HepG2 (cell line): Measurements from ENCODE around the gene SMYD1. TPM values are rescaled to one million over a fixed set of nuclear protein-coding genes. Genes with fewer than 3 reads are reported as not detected.
A peak's percentile ranks its signal among the peaks of the same experiment; 100 is the strongest.

Experiments used
- IKZF1 ChIP-seq: fragments of 450-650 bp; IDR thresholded peaks from 2 replicates; pipeline ENCODE4 v1.7.1; 2016
- MYC ChIP-seq: sonication (generic); formaldehyde crosslinking; IDR thresholded peaks from 2 replicates; pipeline ENCODE4 v1.9.0; 2021; ENCODE audit warnings: missing genetic modification reagents, borderline replicate concordance
- SIN3B ChIP-seq: fragments of 150-350 bp; IDR thresholded peaks from 2 replicates; pipeline ENCODE4 v1.6.1; 2014; ENCODE audit warnings: low read length
- SKI ChIP-seq: fragments of 450-650 bp; IDR thresholded peaks from one replicate; pipeline ENCODE4 v1.6.1; 2018; ENCODE audit warnings: mild to moderate bottlenecking; ENCODE audit not compliant: partially characterized antibody
- ZFY ChIP-seq: sonication (generic); formaldehyde crosslinking; IDR thresholded peaks from 2 replicates; pipeline ENCODE4 v1.4.0; 2020; ENCODE audit warnings: missing genetic modification reagents
- ZNF430 ChIP-seq: sonication (generic); formaldehyde crosslinking; IDR thresholded peaks from 2 replicates; pipeline ENCODE4 v1.9.0; 2021; ENCODE audit warnings: mild to moderate bottlenecking, missing genetic modification reagents
- ZNF562 ChIP-seq: sonication (generic); formaldehyde crosslinking; IDR thresholded peaks from 2 replicates; pipeline ENCODE4 v1.8.0; 2022; ENCODE audit warnings: missing genetic modification reagents, borderline replicate concordance
- ZNF619 ChIP-seq: sonication (generic); formaldehyde crosslinking; IDR thresholded peaks from 2 replicates; pipeline ENCODE4 v1.4.0; 2020; ENCODE audit warnings: mild to moderate bottlenecking, missing genetic modification reagents
- ZNF850 ChIP-seq: sonication (generic); formaldehyde crosslinking; conservative IDR thresholded peaks from 2 replicates; pipeline ENCODE4 v1.9.0; 2021; ENCODE audit warnings: mild to moderate bottlenecking, missing genetic modification reagents
- polyA plus RNA-seq, 8 experiments: library from polyadenylated mRNA; depleted of rRNA in 3 of 8; stranded (reverse) in 7 of 8; unstranded in 1 of 8; fragments of >200 nt; fragmentation: Illumina TruSeq in 4 of 8; extraction: Trizol in 4 of 8; gene quantifications; 2 replicates each; pipeline versions ENCODE4 v1.2.1 to v1.2.3, GENCODE V29; 2011 to 2016; ENCODE audit warnings: low read depth in 4 of 8, missing spikeins in 1 of 8, mixed read lengths in 1 of 8; ENCODE audit not compliant: insufficient read depth in 1 of 8
- total RNA-seq, 5 experiments: library from RNA; depleted of rRNA; stranded (reverse); fragments of >200 nt; fragmentation: Illumina TruSeq; extraction: Trizol; gene quantifications; 2 replicates each; pipeline ENCODE4 v1.2.3, GENCODE V29; 2016; ENCODE audit warnings: low read depth in 1 of 5
- TF ChIP-seq, protein P1 (sequence below): sonication (generic); formaldehyde crosslinking; IDR thresholded peaks from 2 replicates; pipeline ENCODE4 v1.4.0; 2020; ENCODE audit warnings: missing genetic modification reagents
- TF ChIP-seq, protein P2 (sequence below): sonication (generic); formaldehyde crosslinking; IDR thresholded peaks from 2 replicates; pipeline ENCODE4 v1.5.1; 2020; ENCODE audit warnings: missing genetic modification reagents, mild to moderate bottlenecking, borderline replicate concordance
- TF ChIP-seq, protein P3 (sequence below): sonication (generic); formaldehyde crosslinking; IDR thresholded peaks from 2 replicates; pipeline ENCODE4 v1.5.0; 2020; ENCODE audit warnings: missing genetic modification reagents
- TF ChIP-seq, protein P4 (sequence below): sonication (generic); formaldehyde crosslinking; conservative IDR thresholded peaks from 2 replicates; pipeline ENCODE4 v1.8.0; 2022; ENCODE audit warnings: mild to moderate bottlenecking, moderate library complexity, missing genetic modification reagents
- TF ChIP-seq, protein P5 (sequence below): sonication (generic); formaldehyde crosslinking; IDR thresholded peaks from 2 replicates; pipeline ENCODE4 v1.4.0; 2020; ENCODE audit warnings: missing genetic modification reagents, borderline replicate concordance
- TF ChIP-seq, protein P6 (sequence below): IDR thresholded peaks from 2 replicates; pipeline ENCODE4 v1.6.1; 2016; ENCODE audit warnings: missing compliant biosample characterization, missing genetic modification reagents, borderline replicate concordance
- TF ChIP-seq, protein P7 (sequence below): sonication (generic); formaldehyde crosslinking; IDR thresholded peaks from 2 replicates; pipeline ENCODE4 v1.8.0; 2022; ENCODE audit warnings: missing genetic modification reagents, mild to moderate bottlenecking, moderate library complexity, borderline replicate concordance

SMYD1 gene
- total and polyA plus RNA-seq, 2 of the 13 experiments (the other 11 are each of a cell fraction or from before 2014, with no cell fraction given), result not detected

DNA sequence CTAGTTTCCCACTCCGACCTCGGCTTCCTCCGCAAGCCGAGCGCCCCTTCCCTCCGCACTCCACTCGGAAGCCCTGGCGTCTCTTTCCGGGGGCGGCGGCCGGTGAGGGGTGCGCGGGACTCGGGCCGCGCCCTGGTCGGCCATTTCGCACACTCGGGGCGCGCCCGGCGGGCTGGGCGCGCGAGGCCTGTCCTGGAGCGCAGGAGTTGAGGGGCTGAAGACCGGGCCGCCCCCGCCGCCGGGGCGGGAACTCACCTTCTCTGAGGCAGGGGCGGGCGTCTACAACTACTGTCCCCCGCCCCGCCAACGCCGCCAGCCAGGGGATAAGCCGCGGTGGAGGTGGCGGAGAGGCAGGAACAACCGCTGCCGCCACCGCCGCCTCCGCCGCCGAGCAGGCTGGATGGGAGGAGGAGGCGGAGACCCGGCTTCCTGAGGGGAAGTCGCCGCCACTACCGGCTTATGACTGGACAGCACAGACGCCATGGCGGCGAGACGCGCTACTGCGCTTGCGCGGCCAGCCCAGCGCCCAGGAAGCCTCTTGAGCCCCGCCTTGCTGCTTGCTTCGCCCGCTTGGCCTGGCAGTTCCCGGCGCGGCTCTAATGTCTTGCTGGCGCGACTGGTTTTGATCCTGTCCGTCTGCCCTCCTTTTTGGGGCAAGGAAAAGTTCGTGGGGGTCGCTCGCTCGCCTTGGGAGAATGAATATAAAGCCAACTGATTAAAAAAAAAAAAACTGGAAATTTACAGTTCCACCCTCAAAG lies 12.1 kb upstream of the SMYD1 start, which contains the start of gene KRCC1 (continued):
- TF ChIP-seq, protein P1, sequence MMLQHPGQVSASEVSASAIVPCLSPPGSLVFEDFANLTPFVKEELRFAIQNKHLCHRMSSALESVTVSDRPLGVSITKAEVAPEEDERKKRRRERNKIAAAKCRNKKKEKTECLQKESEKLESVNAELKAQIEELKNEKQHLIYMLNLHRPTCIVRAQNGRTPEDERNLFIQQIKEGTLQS (CRISPR knock-in tag), result peak; percentile 71
- TF ChIP-seq ZNF619 (no peak; the same call in 1 of the 2 replicates), MYC (CRISPR knock-in tag) (peak; percentile 87), IKZF1 (no peak), ZNF562 (no peak), ZFY (peak; percentile 96), SIN3B (no peak), ZNF430 (CRISPR knock-in tag) (peak; percentile 80), SKI (peak; percentile 79), ZNF850 (CRISPR knock-in tag) (0 out of 2 replicates have a peak, but pooled peaks have one; percentile 71)
- TF ChIP-seq, protein P2, sequence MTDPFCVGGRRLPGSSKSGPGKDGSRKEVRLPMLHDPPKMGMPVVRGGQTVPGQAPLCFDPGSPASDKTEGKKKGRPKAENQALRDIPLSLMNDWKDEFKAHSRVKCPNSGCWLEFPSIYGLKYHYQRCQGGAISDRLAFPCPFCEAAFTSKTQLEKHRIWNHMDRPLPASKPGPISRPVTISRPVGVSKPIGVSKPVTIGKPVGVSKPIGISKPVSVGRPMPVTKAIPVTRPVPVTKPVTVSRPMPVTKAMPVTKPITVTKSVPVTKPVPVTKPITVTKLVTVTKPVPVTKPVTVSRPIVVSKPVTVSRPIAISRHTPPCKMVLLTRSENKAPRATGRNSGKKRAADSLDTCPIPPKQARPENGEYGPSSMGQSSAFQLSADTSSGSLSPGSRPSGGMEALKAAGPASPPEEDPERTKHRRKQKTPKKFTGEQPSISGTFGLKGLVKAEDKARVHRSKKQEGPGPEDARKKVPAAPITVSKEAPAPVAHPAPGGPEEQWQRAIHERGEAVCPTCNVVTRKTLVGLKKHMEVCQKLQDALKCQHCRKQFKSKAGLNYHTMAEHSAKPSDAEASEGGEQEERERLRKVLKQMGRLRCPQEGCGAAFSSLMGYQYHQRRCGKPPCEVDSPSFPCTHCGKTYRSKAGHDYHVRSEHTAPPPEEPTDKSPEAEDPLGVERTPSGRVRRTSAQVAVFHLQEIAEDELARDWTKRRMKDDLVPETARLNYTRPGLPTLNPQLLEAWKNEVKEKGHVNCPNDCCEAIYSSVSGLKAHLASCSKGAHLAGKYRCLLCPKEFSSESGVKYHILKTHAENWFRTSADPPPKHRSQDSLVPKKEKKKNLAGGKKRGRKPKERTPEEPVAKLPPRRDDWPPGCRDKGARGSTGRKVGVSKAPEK (CRISPR knock-in tag), result no peak
- TF ChIP-seq, protein P3, sequence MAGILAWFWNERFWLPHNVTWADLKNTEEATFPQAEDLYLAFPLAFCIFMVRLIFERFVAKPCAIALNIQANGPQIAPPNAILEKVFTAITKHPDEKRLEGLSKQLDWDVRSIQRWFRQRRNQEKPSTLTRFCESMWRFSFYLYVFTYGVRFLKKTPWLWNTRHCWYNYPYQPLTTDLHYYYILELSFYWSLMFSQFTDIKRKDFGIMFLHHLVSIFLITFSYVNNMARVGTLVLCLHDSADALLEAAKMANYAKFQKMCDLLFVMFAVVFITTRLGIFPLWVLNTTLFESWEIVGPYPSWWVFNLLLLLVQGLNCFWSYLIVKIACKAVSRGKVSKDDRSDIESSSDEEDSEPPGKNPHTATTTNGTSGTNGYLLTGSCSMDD (CRISPR knock-in tag), result no peak; the same call in 1 of the 2 replicates
- TF ChIP-seq, protein P4, sequence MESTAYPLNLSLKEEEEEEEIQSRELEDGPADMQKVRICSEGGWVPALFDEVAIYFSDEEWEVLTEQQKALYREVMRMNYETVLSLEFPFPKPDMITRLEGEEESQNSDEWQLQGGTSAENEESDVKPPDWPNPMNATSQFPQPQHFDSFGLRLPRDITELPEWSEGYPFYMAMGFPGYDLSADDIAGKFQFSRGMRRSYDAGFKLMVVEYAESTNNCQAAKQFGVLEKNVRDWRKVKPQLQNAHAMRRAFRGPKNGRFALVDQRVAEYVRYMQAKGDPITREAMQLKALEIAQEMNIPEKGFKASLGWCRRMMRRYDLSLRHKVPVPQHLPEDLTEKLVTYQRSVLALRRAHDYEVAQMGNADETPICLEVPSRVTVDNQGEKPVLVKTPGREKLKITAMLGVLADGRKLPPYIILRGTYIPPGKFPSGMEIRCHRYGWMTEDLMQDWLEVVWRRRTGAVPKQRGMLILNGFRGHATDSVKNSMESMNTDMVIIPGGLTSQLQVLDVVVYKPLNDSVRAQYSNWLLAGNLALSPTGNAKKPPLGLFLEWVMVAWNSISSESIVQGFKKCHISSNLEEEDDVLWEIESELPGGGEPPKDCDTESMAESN (CRISPR knock-in tag), result peak; percentile 59; the same call in 1 of the 2 replicates
- TF ChIP-seq, protein P5, sequence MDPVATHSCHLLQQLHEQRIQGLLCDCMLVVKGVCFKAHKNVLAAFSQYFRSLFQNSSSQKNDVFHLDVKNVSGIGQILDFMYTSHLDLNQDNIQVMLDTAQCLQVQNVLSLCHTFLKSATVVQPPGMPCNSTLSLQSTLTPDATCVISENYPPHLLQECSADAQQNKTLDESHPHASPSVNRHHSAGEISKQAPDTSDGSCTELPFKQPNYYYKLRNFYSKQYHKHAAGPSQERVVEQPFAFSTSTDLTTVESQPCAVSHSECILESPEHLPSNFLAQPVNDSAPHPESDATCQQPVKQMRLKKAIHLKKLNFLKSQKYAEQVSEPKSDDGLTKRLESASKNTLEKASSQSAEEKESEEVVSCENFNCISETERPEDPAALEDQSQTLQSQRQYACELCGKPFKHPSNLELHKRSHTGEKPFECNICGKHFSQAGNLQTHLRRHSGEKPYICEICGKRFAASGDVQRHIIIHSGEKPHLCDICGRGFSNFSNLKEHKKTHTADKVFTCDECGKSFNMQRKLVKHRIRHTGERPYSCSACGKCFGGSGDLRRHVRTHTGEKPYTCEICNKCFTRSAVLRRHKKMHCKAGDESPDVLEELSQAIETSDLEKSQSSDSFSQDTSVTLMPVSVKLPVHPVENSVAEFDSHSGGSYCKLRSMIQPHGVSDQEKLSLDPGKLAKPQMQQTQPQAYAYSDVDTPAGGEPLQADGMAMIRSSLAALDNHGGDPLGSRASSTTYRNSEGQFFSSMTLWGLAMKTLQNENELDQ, result no peak
- TF ChIP-seq, protein P6, sequence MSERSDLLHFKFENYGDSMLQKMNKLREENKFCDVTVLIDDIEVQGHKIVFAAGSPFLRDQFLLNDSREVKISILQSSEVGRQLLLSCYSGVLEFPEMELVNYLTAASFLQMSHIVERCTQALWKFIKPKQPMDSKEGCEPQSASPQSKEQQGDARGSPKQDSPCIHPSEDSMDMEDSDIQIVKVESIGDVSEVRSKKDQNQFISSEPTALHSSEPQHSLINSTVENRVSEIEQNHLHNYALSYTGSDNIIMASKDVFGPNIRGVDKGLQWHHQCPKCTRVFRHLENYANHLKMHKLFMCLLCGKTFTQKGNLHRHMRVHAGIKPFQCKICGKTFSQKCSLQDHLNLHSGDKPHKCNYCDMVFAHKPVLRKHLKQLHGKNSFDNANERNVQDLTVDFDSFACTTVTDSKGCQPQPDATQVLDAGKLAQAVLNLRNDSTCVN (CRISPR knock-in tag), result peak; percentile 81
- TF ChIP-seq, protein P7, sequence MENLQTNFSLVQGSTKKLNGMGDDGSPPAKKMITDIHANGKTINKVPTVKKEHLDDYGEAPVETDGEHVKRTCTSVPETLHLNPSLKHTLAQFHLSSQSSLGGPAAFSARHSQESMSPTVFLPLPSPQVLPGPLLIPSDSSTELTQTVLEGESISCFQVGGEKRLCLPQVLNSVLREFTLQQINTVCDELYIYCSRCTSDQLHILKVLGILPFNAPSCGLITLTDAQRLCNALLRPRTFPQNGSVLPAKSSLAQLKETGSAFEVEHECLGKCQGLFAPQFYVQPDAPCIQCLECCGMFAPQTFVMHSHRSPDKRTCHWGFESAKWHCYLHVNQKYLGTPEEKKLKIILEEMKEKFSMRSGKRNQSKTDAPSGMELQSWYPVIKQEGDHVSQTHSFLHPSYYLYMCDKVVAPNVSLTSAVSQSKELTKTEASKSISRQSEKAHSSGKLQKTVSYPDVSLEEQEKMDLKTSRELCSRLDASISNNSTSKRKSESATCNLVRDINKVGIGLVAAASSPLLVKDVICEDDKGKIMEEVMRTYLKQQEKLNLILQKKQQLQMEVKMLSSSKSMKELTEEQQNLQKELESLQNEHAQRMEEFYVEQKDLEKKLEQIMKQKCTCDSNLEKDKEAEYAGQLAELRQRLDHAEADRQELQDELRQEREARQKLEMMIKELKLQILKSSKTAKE (CRISPR knock-in tag), result 0 out of 2 replicates have a peak, but pooled peaks have one; percentile 14
